Endothelial cell of hepatic sinusoid (primary cell): ENCODE measurements around the gene C16orf92.
"Not testable (repeated sequence)": the region's sequence is repeated elsewhere in the genome, so short reads cannot be mapped to it uniquely, and the experiment has no call there.

Source experiments
- in situ Hi-C: cut with HindIII; loops from 2 replicates; pipeline ENCODE4 v1.10.0; 2017; ENCODE audit warnings: low sequenced_read_pairs

C16orf92 gene

DNA sequence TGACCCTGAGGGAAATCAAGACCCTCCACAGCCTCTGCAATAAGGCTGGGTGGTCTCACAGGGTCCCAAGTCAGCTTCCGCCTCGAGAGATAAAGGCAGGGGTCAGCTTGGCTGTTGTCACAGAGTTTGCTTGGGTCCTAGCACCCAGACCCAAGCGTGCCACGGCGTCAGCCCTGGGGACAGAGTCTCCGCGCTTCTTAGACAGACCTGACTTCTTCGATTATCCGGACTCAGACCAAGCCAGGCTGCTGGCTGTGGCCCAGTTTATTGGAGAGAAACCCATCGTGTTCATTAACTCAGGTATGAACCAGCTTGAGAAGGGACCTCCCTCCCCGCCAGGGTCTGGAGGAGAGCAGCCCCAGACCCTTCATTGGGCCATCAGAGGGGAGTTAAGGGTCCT lies 588 bp downstream of the C16orf92 start:
- in situ Hi-C loops: no loop called here

DNA sequence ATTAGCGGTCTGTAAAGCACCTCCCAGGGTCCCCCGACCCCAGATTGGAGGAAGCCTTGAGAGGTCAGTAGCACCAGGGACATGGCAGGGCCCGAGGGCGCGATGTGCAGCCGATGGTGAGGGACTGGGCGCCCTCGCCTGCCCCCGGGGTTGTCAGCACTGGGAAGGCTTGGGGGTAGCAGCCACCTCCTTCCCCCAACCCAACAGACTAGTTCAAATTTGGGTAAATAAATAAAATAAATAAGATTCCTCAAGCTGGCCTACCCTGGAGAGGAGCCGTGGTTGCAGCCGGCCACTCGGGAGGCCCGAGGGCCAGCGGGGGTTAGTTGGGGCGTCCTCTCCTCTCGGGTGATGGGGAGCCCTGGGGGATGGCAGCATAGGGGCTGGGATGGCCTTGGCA lies 1.5 kb downstream of the C16orf92 start:
- in situ Hi-C loops: no loop called here

DNA sequence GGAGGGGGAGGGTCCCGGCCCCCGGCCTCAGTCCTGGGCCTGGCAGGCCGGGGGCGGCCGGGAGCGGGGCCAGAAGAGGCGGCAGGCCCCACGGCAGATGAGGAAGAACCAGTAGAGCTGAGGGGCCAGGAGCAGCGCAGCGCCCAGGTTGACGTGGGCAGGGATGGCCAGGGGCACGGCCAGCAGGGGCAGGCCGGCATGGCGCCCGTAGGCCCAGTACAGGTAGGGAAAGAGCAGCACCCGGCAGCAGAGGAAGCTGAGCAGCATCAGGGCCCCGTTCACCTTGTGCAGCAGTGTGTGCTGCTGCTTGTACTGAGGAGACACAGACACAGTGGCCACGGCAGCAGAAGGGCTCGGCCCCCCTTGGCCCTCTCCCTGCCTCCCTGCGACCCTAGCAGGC lies 2.2 kb downstream of the C16orf92 start:
- in situ Hi-C loops: no loop called here

DNA sequence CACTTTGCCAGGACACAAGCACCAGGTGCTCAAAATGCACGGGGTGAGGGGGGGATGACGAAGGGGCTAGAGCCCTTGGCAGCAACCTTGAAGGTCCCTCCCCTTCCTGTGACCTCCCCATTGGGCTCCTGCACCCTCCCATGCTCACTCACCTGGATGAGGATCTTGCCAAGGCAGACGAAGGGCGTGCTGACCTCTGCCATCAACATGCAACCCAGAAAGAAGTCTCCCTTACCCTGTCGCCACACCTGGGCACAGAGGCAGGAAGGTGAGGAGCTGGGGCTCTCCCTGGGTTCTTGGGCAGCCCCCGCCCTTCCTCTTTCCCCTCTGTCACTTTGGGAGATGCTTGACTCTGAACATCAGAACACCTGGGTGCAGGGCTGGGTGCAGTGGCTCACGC lies 2.6 kb downstream of the C16orf92 start:
- in situ Hi-C loops: no loop called here

DNA sequence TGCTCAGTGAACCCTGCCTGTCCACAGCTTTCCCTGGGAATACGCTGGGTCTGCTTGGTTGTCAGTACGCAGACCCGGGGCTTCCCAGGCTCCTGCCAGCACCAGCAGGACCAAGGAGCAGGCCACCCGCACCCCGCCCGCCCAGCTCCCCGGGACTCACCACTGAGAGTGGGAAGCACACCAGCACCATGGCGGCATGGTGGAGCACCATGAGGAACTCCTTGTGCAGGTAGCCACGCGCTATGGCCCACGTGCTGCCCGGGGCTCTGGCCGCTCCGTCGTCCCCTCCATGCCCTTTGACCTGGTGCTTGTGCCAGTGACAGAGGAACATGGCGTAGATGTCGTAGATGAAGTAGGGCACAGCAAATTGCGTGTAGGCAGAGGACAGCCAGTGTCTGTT lies 3.5 kb downstream of the C16orf92 start:
- in situ Hi-C loops: no loop called here

DNA sequence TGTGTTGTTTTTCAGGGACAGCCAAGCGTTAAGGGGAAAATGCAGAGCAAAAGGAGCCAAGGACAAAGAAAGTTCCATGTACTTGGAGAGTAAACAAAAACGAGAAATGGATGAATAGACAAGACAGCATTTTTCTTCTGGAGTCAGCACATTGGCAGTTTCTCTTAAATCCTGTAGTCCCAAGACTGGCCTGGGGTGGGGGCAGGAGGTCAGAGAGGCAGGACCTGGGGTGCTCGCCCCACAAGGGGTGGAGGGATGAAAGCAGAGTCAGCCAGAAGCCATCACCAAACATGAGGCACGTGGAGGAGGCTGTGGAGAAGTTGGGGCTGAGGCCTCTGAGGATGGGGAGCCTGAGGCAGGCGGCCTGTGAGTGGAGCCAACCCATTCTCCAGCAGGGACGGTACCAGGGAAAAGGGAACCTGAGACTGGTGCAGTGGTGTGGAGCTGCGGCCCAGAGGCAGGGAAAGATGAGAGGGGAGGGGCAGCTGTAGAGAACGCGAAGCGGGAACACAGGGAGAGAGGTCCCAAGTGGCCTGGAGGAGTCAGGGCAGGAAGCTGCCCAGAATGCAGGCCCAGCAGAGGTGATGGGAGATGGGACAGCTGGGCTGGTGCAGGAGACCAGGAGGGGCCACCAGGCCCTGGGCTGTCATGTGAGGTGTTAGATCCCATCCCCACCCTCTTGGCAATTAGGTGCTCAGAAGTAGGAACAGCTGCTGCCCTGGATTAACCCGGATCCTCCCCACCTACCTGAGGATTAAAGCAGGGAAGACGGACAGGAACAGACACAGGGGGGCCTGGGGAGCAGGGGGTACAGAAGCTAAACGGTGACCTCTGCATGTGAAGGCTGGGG lies 4.8 kb downstream of the C16orf92 start:
- in situ Hi-C loops: no loop called here

DNA sequence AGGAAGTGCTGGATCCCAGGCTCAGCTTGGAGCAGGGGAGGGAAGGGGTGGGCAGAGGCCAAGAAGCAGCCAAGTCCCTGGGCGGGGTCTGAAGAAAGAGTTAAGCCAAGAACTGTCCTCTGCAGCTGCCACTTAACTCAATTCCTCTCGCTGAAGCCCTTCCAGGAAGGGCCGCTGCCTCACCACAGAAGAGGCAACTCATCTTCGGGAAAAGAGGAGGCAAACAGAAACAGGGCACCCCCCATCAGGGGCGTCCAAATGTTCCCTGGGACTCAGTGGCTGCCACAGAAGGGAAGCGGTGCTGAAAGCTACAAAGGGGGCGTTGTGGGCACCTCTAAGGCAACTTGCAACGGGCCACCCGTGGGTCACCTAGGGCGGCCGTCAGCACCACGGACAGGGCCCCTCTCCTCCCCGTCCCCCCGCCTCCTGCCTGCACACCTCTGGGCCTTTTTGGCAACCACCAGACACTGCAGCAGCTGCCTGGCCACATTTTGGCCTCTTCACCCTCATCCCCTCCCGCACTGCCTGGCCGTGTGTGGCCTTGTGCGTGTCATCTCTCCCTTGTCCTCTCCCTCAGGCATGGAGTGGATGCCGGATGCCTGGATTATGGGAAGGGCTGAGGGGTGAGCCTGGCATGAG lies 5.6 kb downstream of the C16orf92 start:
- in situ Hi-C loops: no loop called here

DNA sequence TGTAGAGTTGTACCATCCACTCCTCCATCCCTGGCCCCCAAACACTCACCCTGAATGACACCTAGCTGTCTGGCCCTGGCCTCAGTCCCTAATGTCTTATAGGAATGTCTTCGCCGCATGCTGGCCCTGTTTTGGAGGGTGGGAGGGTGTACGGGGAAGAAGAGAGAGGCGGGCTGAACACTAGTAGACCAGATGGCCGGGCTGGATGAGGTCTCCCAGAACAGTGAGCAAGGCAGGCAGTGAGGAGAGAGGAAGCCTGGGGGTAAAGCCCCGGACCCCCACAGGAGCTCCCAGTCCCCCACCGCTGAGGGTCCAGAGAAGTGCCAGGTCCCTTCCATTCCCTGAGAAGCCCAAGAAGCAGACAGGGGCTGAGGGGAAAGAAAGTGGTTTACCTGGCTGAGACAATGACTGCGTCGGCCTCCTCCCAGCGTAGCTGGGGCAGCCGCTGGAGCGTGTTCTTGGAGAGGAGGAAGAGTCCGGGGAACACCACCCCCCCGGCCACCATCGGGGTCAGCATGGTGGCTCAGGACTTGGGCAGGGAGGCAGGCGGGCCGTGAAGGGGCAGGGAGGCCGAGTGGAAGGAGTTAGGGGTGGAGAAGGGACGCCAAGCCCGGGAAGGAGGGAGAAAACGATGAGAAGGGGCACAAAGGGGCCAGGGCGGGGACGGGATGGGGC lies 7.2 kb downstream of the C16orf92 start:
- in situ Hi-C loops: no loop called here

DNA sequence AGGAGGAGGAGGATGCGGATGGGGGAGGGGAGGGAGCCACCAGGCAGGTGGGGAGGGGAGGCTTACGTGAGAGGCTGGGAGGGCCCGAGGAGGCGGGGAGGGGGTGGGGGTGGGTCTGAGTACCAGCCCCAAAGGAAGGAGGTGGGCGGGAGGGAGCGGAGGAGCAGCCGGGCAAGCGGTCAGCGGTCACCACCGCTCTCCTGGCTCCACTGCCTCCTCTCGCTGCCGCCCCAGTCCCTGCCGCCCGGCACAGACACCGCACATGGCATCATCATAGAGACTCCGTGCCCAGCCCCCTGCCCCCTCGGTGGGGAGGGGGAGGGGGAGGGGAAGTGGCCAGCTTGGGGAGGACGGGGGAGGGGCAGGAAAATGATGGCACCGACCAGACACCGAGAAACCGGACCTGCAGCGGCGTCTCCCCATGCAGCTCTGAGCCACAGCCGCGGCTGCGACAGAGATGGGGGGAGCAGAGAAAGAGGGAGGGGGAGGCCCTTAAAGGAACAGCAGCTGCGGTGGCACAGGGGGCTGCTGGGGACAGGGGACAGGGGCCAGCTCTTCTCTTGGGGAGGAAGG lies 7.9 kb downstream of the C16orf92 start, which contains the start of gene TLCD3B:
TSS of gene TLCD3B (minus strand) at position 431 of the 573 bp plus-strand sequence. CDS start 744 bp downstream, outside the sequence.
- in situ Hi-C loops: no loop called here

DNA sequence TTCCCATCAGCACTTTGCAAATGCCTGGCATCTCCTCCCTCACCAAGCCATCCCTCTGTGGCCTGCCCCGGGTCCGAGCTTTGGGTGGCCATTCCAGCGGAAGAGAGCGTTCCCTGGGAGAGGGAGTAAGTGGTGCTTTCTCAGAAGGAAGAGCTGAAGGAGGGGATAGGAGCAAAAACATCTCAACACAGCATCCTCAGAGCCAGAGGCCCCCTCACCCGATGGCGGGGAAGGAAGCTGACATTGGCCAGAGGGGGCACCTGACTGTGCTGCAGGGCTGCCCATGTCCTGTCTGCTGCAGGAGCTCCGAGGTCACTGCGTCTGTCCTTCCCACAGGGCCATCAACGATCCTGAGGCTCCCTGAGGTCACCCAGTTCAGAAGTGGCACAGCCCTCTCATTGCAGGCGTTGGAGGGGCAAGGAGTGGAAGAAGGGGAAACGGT lies 8.5 kb downstream of the C16orf92 start:
- in situ Hi-C loops: no loop called here

DNA sequence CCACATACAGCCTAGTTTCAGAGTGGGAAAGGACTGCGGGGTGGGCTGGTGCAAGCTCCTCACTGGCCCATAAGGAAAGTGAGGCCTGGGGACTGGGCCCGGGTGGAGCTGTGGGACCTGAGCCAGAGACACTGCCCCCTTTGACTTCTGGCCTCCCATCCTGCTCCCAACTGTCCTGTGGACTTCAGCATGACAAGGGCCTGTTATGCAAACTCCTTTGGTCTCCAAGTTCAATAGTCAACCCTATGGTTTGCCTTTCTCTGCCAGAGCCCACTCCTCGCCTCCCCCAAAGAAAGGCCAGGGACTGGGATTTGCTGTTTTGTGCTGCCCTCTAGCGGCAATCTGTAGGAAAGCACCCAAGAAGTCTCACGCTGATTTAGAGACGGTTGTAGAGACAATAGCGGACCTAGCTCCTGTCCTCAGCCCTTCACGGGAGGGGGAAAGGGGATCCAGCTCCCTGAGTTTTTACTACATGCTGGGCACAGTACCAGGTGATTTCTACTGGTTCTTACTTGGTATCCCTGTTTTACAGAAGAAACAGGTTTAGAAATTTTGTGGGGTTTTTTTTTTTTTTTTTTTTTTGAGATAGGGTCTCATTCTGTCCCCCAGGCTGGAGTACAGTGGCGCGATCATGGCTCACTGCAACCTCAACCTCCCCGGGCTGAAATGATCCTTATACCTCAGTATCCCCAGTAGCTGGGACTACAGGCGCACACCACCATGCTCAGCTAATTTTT lies 9.3 kb downstream of the C16orf92 start:
- in situ Hi-C loops: no loop called here

DNA sequence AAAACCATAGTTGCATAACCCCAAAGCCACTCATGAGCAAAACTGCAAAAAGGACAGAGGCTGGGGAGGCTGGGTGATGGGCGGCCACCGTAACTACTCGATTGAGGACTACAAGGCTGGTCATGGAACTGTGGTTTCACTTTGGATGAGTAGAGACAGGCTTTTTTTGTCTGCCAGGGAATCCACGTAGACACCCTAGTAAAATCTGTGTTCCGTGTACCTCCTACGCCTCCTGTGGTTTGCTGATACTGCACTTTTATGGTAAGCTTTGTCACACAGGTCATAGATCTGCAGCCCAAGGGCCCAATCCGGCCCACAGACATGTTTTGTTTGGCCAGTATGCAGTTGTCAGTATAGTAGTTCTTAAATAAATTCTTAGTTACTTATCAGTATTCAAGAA lies 10.3 kb downstream of the C16orf92 start:
- in situ Hi-C loops: no loop called here

DNA sequence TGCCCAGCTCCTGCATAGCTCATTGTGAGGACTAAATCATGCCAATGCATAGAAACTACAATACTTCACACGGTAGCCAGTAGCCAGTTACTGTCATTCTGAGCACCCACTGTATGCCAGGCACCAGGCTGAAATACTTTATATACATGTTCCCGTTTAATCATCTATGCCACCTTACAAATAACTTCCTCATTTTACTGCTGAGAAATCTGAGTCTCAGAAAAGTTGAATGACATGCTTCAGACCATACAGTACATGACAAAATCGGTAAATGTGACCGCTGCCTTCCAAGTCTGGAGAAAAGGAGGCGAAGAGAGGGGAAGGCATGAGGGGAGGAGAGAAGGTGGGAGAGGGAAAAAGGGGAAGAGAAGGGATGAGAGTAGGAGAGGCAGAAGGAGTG lies 17.2 kb downstream of the C16orf92 start:
- in situ Hi-C loops: no loop called here

DNA sequence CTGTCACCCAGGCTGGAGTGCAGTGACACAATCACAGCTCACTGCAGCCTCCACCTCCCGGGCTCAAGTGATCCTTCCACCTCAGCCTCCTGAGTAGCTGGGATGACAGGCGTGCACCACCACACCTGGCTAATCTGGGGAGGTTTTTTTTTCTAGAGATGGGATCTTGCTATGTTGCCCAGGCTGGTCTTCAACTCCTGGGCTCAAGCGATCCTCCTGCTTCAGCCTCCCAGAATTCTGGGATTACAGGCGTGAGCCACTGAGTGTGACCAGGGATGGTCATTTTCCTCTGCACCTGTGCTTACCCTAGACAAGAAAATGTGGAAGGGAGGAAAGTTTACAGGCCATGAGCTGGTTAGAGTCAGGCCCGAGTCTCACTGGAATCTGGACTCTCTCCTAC lies 17.7 kb downstream of the C16orf92 start:
- in situ Hi-C loops: not testable (repeated sequence)

DNA sequence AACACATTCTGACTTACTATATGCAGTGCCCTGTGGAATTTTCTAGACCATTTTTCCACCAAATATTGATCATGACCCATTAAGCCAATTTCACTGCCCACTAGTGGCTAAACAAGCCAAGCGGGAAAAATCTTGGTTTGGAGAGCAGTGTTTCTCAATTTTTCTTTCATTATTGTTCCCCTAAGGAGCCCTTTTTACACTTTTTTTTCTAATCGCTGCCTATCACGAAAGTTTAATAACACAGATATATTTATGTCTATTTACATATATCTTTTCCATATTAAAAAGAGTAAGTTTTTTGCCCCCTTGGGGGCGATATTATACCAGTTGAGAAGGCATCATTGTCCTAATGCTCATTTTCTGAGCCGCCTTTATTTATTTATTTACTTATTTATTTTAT lies 18.8 kb downstream of the C16orf92 start:
- in situ Hi-C loops: no loop called here

DNA sequence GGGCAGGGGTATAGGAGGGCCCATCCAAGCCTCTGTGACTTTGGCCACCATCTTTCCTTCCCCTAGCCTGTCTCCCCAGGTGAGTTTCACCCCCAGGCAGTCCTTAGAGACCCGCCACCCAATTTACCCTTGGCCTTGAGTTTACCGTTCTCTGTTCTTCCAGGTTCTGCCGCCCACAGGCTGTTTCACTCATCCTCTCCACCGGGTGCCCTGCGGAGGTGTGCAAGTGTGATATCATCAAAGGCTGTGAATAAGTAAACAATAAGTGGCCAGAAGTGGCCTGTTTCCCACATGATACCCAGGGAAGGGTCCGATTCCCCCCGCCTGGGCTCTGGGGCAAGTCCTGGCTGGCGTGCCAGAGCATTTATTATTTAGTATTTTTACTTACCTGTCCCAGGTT lies 23.2 kb downstream of the C16orf92 start:
- in situ Hi-C loops: no loop called here

DNA sequence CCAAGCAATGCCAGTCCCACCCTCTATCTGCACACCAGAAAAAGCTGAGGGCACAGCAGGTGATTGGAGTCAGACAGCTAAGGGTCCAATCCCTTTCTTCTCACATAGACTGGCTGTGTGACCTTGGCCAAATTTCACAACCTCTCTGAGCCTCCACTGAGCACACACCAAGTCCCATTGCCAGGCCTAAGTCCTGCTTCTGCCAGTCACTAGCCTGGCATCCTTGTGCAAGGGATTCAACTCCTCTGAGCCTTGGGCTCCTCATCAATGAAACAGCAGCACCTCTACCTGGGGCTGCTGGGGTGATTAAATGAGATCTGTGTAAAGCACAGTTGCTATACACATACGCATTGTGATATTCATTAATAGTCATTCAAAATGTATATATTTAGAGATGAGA lies 23.6 kb downstream of the C16orf92 start:
- in situ Hi-C loops: no loop called here

DNA sequence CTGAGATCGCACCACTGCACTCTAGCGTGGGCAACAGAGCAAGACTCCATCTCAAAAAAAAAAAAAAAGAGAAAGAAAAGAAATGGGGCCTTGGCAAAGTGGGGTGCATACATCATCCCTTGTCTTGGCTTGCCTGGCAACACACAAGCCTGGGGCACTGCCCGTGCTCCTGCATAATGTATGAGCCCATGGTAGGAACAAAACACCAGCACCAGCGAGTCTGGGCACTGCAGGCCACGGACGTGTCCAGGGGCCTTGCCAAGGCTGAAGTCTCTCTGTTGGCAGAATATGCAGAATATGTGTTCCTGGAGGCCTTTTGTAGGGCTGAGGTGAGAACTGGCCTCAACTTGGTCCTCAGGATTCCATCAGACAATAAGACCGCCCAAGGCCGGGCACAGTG lies 26.9 kb downstream of the C16orf92 start:
- in situ Hi-C loops: loop anchor here (5.0 kb wide), 1 partner anchor 58 kb away; no protein-coding TSS in a partner anchor

DNA sequence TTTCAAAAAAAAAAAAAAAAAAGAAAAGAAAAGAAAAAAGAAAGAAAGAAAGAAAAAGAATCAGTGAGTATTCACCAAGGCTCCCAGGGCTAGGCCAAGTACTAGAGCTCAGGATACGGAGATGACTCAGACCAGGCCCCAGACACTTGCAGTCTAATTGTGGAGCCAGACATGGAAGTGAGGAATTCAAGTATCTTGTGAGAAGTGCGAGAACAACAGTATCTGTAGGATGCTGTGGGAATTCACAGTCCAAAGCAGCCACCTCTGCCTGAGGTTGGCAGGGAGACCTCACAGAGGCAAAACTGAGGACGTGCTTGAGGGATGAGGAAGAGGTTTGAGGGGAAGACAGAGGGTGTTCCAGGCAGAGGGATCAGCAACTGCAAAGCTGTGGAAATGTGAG lies 28.5 kb downstream of the C16orf92 start:
- in situ Hi-C loops: loop anchor here (5.0 kb wide), 1 partner anchor 59 kb away; no protein-coding TSS in a partner anchor

DNA sequence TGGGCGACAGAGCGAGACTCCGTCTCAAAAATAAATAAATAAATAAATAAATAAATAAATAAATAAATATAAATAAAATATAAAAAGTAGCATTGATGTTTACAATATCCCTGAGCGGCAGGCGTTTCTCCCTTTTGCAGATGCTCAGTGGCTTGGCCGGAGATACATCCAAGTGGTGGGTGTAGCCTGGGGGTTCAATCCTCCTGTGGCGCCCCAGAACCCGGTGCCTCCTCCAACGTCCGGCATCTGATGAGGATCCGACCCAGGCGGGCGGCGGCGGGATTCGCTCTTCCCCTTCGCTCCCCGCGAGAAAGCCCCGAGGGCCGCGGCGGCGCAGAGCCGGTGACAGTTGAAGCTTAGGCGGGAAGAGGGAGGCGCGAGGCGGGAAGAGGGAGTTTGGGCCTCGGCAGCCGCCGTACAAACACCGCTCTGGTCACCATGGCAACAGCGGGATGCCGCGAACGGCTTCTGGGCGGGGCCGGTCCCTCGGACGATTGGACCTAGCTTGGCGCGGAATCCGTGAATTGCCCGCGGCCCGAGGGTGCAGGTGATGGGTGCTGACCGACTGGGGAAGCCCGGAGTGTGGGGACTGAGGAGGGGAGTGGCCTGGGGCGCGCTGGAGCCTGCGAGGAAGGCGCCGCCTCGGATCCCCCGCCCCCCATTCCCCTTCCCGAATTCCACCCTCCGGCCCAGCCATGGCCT lies 29.8 kb downstream of the C16orf92 start:
- in situ Hi-C loops: loop anchor here (5.0 kb wide), 1 partner anchor 61 kb away; no protein-coding TSS in a partner anchor
